Endothelial cell (in vitro differentiated cells): ENCODE data around the gene KRTAP9-9. TPM values are rescaled to one million over a fixed set of nuclear protein-coding genes. Genes with fewer than 3 reads are reported as not detected.
"Not testable (repeated sequence)": the region's sequence is repeated elsewhere in the genome, so short reads cannot be mapped to it uniquely, and the experiment has no call there.

ENCODE experiments used
- DNase-seq: peaks from one replicate; pipeline ENCODE4 v3.0.0; 2021; ENCODE audit warnings: low spot score
- H3K27ac Mint-ChIP-seq: one replicate; pipeline ENCODE4 v1.8.0; 2021; ENCODE audit warnings: mixed read lengths, inconsistent platforms; ENCODE audit not compliant: unreplicated experiment
- H3K27me3 Mint-ChIP-seq: one replicate; pipeline ENCODE4 v1.8.0; 2021; ENCODE audit warnings: mild to moderate bottlenecking, moderate library complexity, mixed read lengths, inconsistent platforms; ENCODE audit not compliant: unreplicated experiment
- H3K36me3 Mint-ChIP-seq: one replicate; pipeline ENCODE4 v1.8.0; 2021; ENCODE audit warnings: mild to moderate bottlenecking, low read depth, mixed read lengths, inconsistent platforms; ENCODE audit not compliant: unreplicated experiment
- H3K4me1 Mint-ChIP-seq: one replicate; pipeline ENCODE4 v1.8.0; 2021; ENCODE audit warnings: mild to moderate bottlenecking, mixed read lengths, inconsistent platforms; ENCODE audit not compliant: unreplicated experiment
- H3K4me3 Mint-ChIP-seq: one replicate; pipeline ENCODE4 v1.8.0; 2021; ENCODE audit warnings: mild to moderate bottlenecking, mixed read lengths, inconsistent platforms; ENCODE audit not compliant: unreplicated experiment
- H3K9me3 Mint-ChIP-seq: one replicate; pipeline ENCODE4 v1.8.0; 2021; ENCODE audit warnings: mixed read lengths, inconsistent platforms; ENCODE audit not compliant: unreplicated experiment
- CTCF ChIP-seq: fragments of 200-600 bp; sonication (generic); IDR thresholded peaks from one replicate; pipeline ENCODE4 v1.5.0; 2021; ENCODE audit warnings: antibody characterized with exemption; ENCODE audit not compliant: unreplicated experiment
- total RNA-seq: library from RNA; stranded (reverse); fragmentation: NEBNext Ultra II Directional; extraction: Animal tissue kit (Norgen Biotek cat#: 25700); gene quantifications from one replicate; pipeline ENCODE4 v1.2.1, GENCODE V29; 2021; ENCODE audit not compliant: unreplicated experiment

The KRTAP9-9 gene
- total RNA-seq, 1 donor from 2014 or later: not detected

DNA sequence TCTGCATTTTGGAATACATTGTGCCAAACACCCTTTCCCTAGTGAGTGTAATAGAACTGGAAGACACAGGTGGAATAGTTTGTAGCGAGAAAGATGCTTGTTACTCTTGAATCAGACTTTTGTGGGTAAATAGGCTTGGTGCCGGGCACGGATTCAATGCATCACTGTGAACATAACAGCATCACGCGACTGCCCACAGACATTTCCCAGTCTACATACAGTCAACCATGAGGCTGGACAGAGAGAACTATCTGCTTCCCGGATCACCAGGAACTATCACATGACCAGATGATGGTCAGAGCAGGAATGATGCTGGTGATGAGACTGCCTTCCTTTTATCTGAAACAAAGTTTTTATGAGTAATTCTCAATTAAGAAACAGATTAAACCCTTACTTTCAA, 29.1 kb upstream of the KRTAP9-9 start:
- peaks cover 4% of the 10 kb centered on the region for H3K4me1 Mint-ChIP-seq
- H3K27me3 Mint-ChIP-seq: peaks cover 3% of the 10 kb centered on the region
- H3K4me3 Mint-ChIP-seq: no peak overlapping the region
- H3K9me3 Mint-ChIP-seq: no peaks in the 10 kb centered on the region
- no peak for DNase-seq
- no peak for TF ChIP-seq CTCF
- no peaks in the 10 kb centered on the region for H3K36me3 Mint-ChIP-seq
- H3K27ac Mint-ChIP-seq: no peak overlapping the region

- H3K4me3 Mint-ChIP-seq: not testable (repeated sequence)
Observed at GRCh38 chr17:41226598-41227095, 28.5 kb upstream of the KRTAP9-9 start, which contains the start of gene KRTAP9-2. Gene KRTAP9-2, plus strand, starts transcription at chr17:41226648. Its CDS starts 7 bp downstream, at chr17:41226655.

GRCh38 chr17:41230094-41230493, 25.1 kb upstream of the KRTAP9-9 start:
- Mint-ChIP-seq H3K4me3 (no peak overlapping the region), H3K27ac (no peak overlapping the region), H3K36me3 (no peaks in the 10 kb centered on the region), H3K27me3 (peaks cover 3% of the 10 kb centered on the region), H3K4me1 (peaks cover 4% of the 10 kb centered on the region), H3K9me3 (no peaks in the 10 kb centered on the region)
- DNase-seq: no peak
- TF ChIP-seq CTCF: no peak

More at GRCh38 chr17:41226598-41227095, 28.5 kb upstream of the KRTAP9-9 start, which contains the start of gene KRTAP9-2:
- H3K9me3 Mint-ChIP-seq, H3K4me1 Mint-ChIP-seq, H3K36me3 Mint-ChIP-seq, H3K27ac Mint-ChIP-seq, H3K27me3 Mint-ChIP-seq, DNase-seq: not testable (repeated sequence)

GRCh38 chr17:41231731-41232130, 23.5 kb upstream of the KRTAP9-9 start:
- no peak for DNase-seq
- peaks cover 4% of the 10 kb centered on the region for H3K4me1 Mint-ChIP-seq
- TF ChIP-seq CTCF: no peak
- H3K27me3 Mint-ChIP-seq: peaks cover 3% of the 10 kb centered on the region
- H3K4me3 Mint-ChIP-seq: no peak overlapping the region
- H3K27ac Mint-ChIP-seq: no peak overlapping the region
- no peaks in the 10 kb centered on the region for H3K36me3 Mint-ChIP-seq
- no peaks in the 10 kb centered on the region for H3K9me3 Mint-ChIP-seq

GRCh38 chr17:41232399-41233105, 22.6 kb upstream of the KRTAP9-9 start, which contains the start of gene KRTAP9-3:
Gene KRTAP9-3, plus strand, starts transcription at chr17:41232449. Its CDS starts 53 bp downstream, at chr17:41232502.
- H3K27ac Mint-ChIP-seq, H3K4me1 Mint-ChIP-seq, H3K4me3 Mint-ChIP-seq, H3K27me3 Mint-ChIP-seq, H3K36me3 Mint-ChIP-seq, H3K9me3 Mint-ChIP-seq, DNase-seq: not testable (repeated sequence)

- not testable (repeated sequence) for H3K4me3 Mint-ChIP-seq, H3K9me3 Mint-ChIP-seq, H3K36me3 Mint-ChIP-seq, H3K27me3 Mint-ChIP-seq, DNase-seq, H3K4me1 Mint-ChIP-seq, H3K27ac Mint-ChIP-seq
Observed at GRCh38 chr17:41237116-41237515, 18.1 kb upstream of the KRTAP9-9 start.

- not testable (repeated sequence) for H3K27me3 Mint-ChIP-seq, H3K27ac Mint-ChIP-seq, H3K4me1 Mint-ChIP-seq, DNase-seq, H3K9me3 Mint-ChIP-seq, H3K36me3 Mint-ChIP-seq, H3K4me3 Mint-ChIP-seq
Observed at GRCh38 chr17:41237949-41238437, 17.2 kb upstream of the KRTAP9-9 start, which contains the start of gene KRTAP9-8. Gene KRTAP9-8, plus strand, starts transcription at chr17:41237999. Its CDS starts 53 bp downstream, at chr17:41238052.

DNA sequence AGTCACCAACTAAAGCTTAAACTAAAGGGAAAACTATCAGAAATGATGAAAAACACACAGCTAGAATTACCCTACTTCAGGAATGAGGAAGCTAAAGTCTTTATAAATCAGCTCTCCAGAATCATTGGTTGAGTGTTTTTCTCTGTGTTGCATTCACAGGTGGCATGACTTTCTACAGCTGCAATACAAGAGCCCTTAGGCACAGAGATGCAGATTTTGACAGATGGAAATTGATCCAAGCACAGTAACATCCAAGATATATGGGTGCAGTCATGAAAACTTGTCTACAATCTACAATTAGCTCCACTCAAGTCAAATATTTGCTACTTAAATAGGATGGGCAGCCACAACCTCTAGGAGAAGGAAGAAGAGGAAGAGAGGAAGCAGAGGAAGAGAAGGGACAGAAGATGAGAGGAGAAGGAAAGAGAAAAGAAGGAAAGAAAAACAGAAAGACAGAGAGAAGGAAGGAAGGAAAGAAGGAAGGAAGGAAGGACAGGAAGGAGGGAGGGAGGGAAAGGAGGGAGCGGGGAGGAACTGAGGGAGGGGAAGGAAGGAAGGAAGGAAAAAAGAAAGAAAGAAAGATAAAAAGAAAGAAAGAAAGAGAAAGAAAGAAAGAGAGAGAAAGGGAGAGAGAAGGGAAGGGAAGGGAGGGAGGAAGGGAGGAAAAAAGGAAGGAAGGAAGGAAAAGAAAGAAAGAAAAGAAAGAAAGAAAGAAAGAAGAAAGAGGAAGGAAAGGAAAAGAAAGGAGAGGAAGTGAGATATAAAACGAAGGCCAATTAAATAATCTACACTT, 8.0 kb upstream of the KRTAP9-9 start:
- H3K4me3 Mint-ChIP-seq, H3K27me3 Mint-ChIP-seq, H3K4me1 Mint-ChIP-seq, DNase-seq, H3K27ac Mint-ChIP-seq, H3K36me3 Mint-ChIP-seq, H3K9me3 Mint-ChIP-seq: not testable (repeated sequence)
